ENCODE results near the gene CRYGA.
A peak's percentile ranks its signal among the peaks of the same experiment; 100 is the strongest.

Gene CRYGA

GRCh38 chr2:208147759-208148158 is 15.6 kb downstream of the CRYGA start:
- no peak for DNase-seq (ENCODE audit: low read depth in 1 of 2, low spot score in 1 of 2)
- no peak for TF ChIP-seq SPI1 (IDR thresholded peaks at IDR 0.05; ENCODE audit: borderline replicate concordance, low read depth)
- no peak for TF ChIP-seq CTCF (IDR thresholded peaks at IDR 0.05; ENCODE audit: insufficient read depth, low read length)
- TF ChIP-seq REST (IDR thresholded peaks at IDR 0.05; ENCODE audit: insufficient replicate concordance, low read depth), result no peak
- TF ChIP-seq GABPA (IDR thresholded peaks at IDR 0.05; ENCODE audit: low read depth), result no peak
- TF ChIP-seq POLR2AphosphoS5 (IDR thresholded peaks at IDR 0.05; ENCODE audit: low read depth), result no peak
- Histone ChIP-seq H3K27ac (replicated peaks) (no peak overlapping the region), H3K4me3 (replicated peaks; ENCODE audit: insufficient read depth, low read length) (no peak overlapping the region), H3K27me3 (ENCODE audit: insufficient read depth, poor library complexity, severe bottlenecking) (no peaks in the 10 kb centered on the region)

- TF ChIP-seq REST (IDR thresholded peaks at IDR 0.05; ENCODE audit: insufficient replicate concordance, low read depth) (peak; percentile 52), CTCF (IDR thresholded peaks at IDR 0.05; ENCODE audit: insufficient read depth, low read length) (no peak)
- no peaks in the 10 kb centered on the region for H3K27me3 ChIP-seq (ENCODE audit: insufficient read depth, poor library complexity, severe bottlenecking)
Observed at GRCh38 chr2:208147008-208147407, 16.4 kb downstream of the CRYGA start.

GRCh38 chr2:208146006-208146405 is 17.4 kb downstream of the CRYGA start, which contains the start of gene CRYGB:
TSS of gene CRYGB (minus strand) at chr2:208146158. CDS start at chr2:208146120, 38 bp downstream.
- TF ChIP-seq POLR2AphosphoS5 (IDR thresholded peaks at IDR 0.05; ENCODE audit: low read depth) (no peak), REST (IDR thresholded peaks at IDR 0.05; ENCODE audit: insufficient replicate concordance, low read depth) (no peak), GABPA (IDR thresholded peaks at IDR 0.05; ENCODE audit: low read depth) (no peak), CTCF (IDR thresholded peaks at IDR 0.05; ENCODE audit: insufficient read depth, low read length) (no peak), SPI1 (IDR thresholded peaks at IDR 0.05; ENCODE audit: borderline replicate concordance, low read depth) (no peak)
- Histone ChIP-seq H3K27ac (replicated peaks) (no peak within 1 kb of the TSS), H3K27me3 (ENCODE audit: insufficient read depth, poor library complexity, severe bottlenecking) (no peaks in the 10 kb centered on the region), H3K4me3 (replicated peaks; ENCODE audit: insufficient read depth, low read length) (no peak within 1 kb of the TSS)
- no peak for DNase-seq (ENCODE audit: low read depth in 1 of 2, low spot score in 1 of 2)

More at GRCh38 chr2:208147008-208147407, 16.4 kb downstream of the CRYGA start:
- Histone ChIP-seq H3K4me3 (replicated peaks; ENCODE audit: insufficient read depth, low read length) (no peak overlapping the region), H3K27ac (replicated peaks) (no peak overlapping the region)
- DNase-seq (ENCODE audit: low read depth in 1 of 2, low spot score in 1 of 2), result no peak
